NCI-H82 (cell line): ENCODE results near the gene CISD1.

Experiments
- DNase-seq: peaks from one replicate; lab custom pipeline; 2025; lab: John Stamatoyannopoulos, UW

The CISD1 gene

GRCh38 chr10:58311026-58311425 lies 42.1 kb downstream of the CISD1 start:
- no peak for DNase-seq

- DNase-seq = no peak
Measured at GRCh38 chr10:58316874-58317273, 47.9 kb downstream of the CISD1 start.

DNA sequence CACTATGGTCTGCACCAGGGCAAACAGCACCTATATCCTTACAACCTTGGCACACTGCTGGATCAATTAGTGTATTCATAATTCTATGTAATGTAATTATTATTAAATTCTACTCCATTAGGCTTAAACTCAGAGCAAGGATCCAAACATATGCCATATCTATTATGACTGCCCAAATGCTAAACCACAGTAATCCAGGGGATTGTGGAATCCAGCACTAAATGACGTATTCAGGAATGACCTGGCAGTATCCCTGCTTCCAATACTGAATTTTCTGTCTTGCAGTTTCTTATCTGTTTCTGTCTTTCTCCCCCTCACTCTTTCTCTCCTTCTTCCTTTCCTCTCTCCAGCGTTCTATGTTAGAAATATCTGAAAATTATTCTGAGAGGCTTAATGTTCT lies 49.4 kb downstream of the CISD1 start:
- peak; percentile 58 for DNase-seq

- peak; percentile 54 for DNase-seq
Measured at GRCh38 chr10:58319599-58319998, 50.6 kb downstream of the CISD1 start.

- DNase-seq = peak; percentile 81
Measured at GRCh38 chr10:58320351-58321049, 51.5 kb downstream of the CISD1 start.

GRCh38 chr10:58322072-58322834 lies 53.3 kb downstream of the CISD1 start:
- DNase-seq = no peak

GRCh38 chr10:58322835-58323209 lies 53.9 kb downstream of the CISD1 start:
- peak; percentile 3 for DNase-seq

DNA sequence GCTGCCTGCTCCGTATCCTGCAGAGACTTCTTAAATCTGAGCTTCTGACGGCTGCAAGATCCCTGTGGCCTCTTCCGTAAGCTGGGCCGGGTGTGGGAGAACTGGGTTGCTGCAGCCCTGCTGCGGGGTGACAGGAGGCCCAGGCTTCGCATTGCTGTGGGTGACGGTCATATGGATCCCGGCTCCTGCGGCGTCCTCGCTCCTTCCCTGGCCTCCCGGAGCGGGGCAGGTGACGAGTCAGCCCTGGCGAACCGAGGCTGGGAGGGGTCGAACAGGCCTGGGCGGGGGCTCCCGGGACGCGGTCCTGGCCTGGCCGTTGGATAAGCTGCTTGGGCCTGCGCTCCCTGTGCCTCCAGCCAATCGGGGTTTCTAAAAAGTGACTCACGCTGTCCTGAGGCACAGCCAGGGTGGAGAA lies 58.0 kb downstream of the CISD1 start:
- no peak for DNase-seq

- DNase-seq = no peak
Measured at GRCh38 chr10:58328233-58328632, 59.3 kb downstream of the CISD1 start.

- DNase-seq = no peak
Measured at GRCh38 chr10:58330431-58330830, 61.5 kb downstream of the CISD1 start.

GRCh38 chr10:58331646-58332045 lies 62.7 kb downstream of the CISD1 start:
- no peak for DNase-seq

DNA sequence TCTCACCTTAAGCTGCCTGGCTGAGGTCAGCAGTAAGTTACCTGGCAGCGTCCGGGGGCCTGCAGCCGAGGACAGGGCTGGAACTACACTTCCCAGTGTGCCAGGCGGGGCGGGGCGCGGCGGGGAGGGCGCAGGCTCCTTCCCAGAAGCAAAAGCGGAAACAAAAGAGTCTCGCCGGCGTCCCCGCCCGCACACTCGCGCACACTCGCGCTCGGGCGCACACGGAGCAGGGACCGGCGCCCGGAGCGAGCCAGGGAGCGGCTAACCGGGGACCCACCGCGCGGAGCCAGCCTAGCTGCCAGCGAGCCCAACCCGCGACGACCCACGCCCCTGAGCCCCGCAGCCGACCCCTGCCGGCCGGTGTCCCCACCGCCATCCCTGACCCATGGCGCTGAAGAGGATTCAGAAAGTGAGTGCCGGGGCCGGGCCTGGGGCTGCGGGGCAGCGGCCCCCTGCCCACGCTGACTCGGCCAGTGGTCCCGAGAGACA lies 65.9 kb downstream of the CISD1 start, which contains the start of gene UBE2D1:
UBE2D1 (plus strand) TSS at position 190 of the 489 bp plus-strand sequence; CDS start at position 386, 196 bp downstream.
- peak; percentile 80 for DNase-seq

DNA sequence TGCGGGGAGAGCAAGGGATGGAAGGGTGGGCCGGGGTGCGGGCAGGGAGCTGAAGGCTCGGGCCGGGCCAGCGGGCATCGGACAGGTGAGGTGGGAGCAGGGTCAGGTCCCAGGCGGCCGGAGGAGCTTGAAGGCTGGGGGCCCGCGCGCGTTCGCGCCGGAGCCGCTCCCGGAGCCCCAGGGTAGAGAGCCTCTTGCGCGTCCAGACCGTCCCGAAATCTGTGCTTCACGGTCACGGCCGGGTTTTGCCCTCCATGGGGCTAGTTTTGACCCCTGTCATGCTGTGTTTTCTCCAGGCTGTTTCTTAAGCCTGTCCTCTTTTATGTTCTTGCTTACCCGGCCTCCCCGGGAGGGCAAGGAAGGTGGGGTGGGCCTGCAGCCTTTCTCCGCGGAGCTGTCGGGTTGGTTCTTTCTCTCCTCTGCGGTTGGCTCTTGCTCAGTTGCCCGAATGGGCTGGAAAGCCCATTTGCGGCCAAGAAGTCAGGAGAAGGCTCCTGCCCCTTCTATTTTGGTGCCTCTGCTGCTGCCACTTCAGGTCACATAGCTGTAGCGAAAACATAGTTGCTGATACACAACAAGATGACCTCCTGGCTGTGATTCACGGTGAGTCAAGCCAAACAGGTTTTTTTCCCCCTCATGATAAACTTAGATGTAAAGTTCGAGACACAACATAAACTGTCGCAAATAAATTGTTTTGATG lies 66.5 kb downstream of the CISD1 start:
- peak; percentile 32 for DNase-seq

- DNase-seq = no peak
Measured at GRCh38 chr10:58336242-58336641, 67.3 kb downstream of the CISD1 start.
